ENCODE results near the gene CISD1.

CISD1 gene

DNA sequence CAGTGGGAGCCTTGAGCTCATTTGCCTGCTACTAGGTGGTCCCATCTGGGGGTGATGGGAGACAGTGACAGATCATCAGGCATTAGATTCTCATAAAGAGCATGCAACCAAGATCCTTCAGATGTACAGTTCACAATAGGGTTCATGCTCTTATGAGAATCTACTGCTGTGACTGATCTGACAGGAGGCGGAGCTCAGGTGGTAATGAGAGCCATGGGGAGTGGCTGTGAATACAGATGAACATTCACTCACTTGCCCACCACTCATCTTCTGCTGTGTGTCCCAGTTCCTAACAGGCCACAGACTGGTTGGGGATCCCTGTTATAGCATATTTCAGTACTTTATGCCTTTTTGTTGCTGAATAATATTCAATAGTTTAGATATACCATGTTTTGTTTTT lies 59.3 kb downstream of the CISD1 start:
- Histone ChIP-seq H4K91ac (ENCODE audit: low read depth, low read length) (no peak overlapping the region), H2BK12ac (ENCODE audit: low read length) (no peak overlapping the region), H3K27me3 (ENCODE audit: insufficient read depth, low read length) (no peaks in the 10 kb centered on the region), H3K79me2 (ENCODE audit: control insufficient read depth, insufficient read depth, low read length, poor library complexity) (no peaks in the 10 kb centered on the region), H3K36me3 (ENCODE audit: control insufficient read depth in 1 of 2, insufficient read depth in 2 of 2, low read length in 2 of 2) (no peaks in the 10 kb centered on the region), H2AFZ (ENCODE audit: insufficient read depth, low read length, poor library complexity) (no peak overlapping the region), H3K4ac (ENCODE audit: low read depth, low read length) (no peak overlapping the region), H3K9ac (ENCODE audit: low read length) (no peak overlapping the region), H2BK5ac (ENCODE audit: low read depth, low read length, poor library complexity) (no peak overlapping the region), H3K27ac (ENCODE audit: low read depth, low read length) (no peak overlapping the region), H3K9me3 (ENCODE audit: insufficient read depth, low read depth, low read length) (no peaks in the 10 kb centered on the region), H4K12ac (ENCODE audit: low read depth, low read length) (no peak overlapping the region), H3K79me1 (ENCODE audit: low read length) (no peaks in the 10 kb centered on the region), H3K14ac (ENCODE audit: low read length) (no peak overlapping the region), H2AK5ac (ENCODE audit: low read length) (no peak overlapping the region), H3K23ac (ENCODE audit: low read length) (no peak overlapping the region), H3K4me3 (ENCODE audit: low read depth, low read length) (no peak overlapping the region), H2BK120ac (ENCODE audit: insufficient read depth, low read length, poor library complexity) (no peak overlapping the region), H3K4me1 (ENCODE audit: control insufficient read depth in 1 of 2, insufficient read depth in 2 of 2, low read length in 2 of 2) (no peaks in the 10 kb centered on the region), H3K18ac (ENCODE audit: low read length) (no peak overlapping the region), H3K4me2 (ENCODE audit: low read length) (no peak overlapping the region), H4K8ac (ENCODE audit: low read depth, low read length) (no peak overlapping the region)
- no CpG with 5 or more reads among the region's 1 CpG for WGBS (ENCODE audit: extremely low coverage, insufficient coverage, insufficient read length)
- no peak for DNase-seq

DNA sequence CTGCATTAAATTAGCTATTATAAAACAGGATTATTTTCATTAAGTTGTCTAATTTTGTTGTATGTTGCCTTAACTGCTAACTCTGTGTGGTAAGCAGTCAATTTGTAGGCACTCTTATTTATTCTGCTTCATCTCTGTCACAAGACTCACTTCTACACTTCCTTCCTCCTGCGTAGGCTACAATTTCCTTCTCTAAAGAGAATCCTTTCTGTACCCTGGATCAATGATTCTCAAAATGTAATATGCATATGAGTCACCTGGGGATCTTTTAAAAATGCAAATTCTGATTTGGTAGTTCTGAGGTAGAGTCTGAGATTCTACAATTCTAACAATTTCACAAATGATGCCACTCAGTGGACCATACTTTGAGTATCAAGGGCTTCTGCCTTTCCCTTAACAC lies 61.5 kb downstream of the CISD1 start:
- no CpG with 5 or more reads among the region's 1 CpG for WGBS (ENCODE audit: extremely low coverage, insufficient coverage, insufficient read length)
- peaks cover 6% of the 10 kb centered on the region for H3K79me1 ChIP-seq (ENCODE audit: low read length)
- no peak overlapping the region for H4K91ac ChIP-seq (ENCODE audit: low read depth, low read length)
- H3K79me2 ChIP-seq (ENCODE audit: control insufficient read depth, insufficient read depth, low read length, poor library complexity): peaks cover 6% of the 10 kb centered on the region
- no peak overlapping the region for H3K23ac ChIP-seq (ENCODE audit: low read length)
- no peak overlapping the region for H4K8ac ChIP-seq (ENCODE audit: low read depth, low read length)
- DNase-seq: no peak
- H3K4me3 ChIP-seq (ENCODE audit: low read depth, low read length): no peak overlapping the region
- no peak overlapping the region for H3K14ac ChIP-seq (ENCODE audit: low read length)
- H4K12ac ChIP-seq (ENCODE audit: low read depth, low read length): no peak overlapping the region
- no peak overlapping the region for H2AFZ ChIP-seq (ENCODE audit: insufficient read depth, low read length, poor library complexity)
- H3K27ac ChIP-seq (ENCODE audit: low read depth, low read length): no peak overlapping the region
- no peak overlapping the region for H3K4me2 ChIP-seq (ENCODE audit: low read length)
- H3K9ac ChIP-seq (ENCODE audit: low read length): no peak overlapping the region
- H3K4ac ChIP-seq (ENCODE audit: low read depth, low read length): no peak overlapping the region
- H3K18ac ChIP-seq (ENCODE audit: low read length): no peak overlapping the region
- no peaks in the 10 kb centered on the region for H3K36me3 ChIP-seq (ENCODE audit: control insufficient read depth in 1 of 2, insufficient read depth in 2 of 2, low read length in 2 of 2)
- H2BK5ac ChIP-seq (ENCODE audit: low read depth, low read length, poor library complexity): no peak overlapping the region
- no peak overlapping the region for H2AK5ac ChIP-seq (ENCODE audit: low read length)
- H3K4me1 ChIP-seq (ENCODE audit: control insufficient read depth in 1 of 2, insufficient read depth in 2 of 2, low read length in 2 of 2): no peaks in the 10 kb centered on the region
- H3K9me3 ChIP-seq (ENCODE audit: insufficient read depth, low read depth, low read length): no peaks in the 10 kb centered on the region
- H2BK120ac ChIP-seq (ENCODE audit: insufficient read depth, low read length, poor library complexity): no peak overlapping the region
- H2BK12ac ChIP-seq (ENCODE audit: low read length): no peak overlapping the region
- H3K27me3 ChIP-seq (ENCODE audit: insufficient read depth, low read length): no peaks in the 10 kb centered on the region

DNA sequence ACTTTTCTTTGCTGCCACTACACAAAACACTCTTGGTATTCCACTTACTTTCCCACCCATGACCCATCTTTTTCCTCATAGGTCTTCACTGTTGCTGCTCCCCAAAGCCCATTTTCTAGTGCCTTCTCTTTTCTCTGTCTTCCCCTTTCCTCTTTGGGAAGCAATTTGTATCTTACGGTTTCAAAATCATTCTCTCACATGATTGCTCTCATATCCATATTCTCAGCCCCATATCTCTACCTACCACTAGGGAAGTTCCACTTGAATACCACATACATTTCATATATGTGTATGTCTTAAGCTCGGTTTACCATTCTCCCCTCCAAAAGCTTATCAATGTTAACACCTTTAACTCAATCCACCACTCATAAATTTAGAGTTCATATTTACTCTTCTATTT lies 62.7 kb downstream of the CISD1 start:
- H3K9ac ChIP-seq (ENCODE audit: low read length): no peak overlapping the region
- H4K12ac ChIP-seq (ENCODE audit: low read depth, low read length): no peak overlapping the region
- no peak overlapping the region for H2AK5ac ChIP-seq (ENCODE audit: low read length)
- WGBS (ENCODE audit: extremely low coverage, insufficient coverage, insufficient read length): no CpG with 5 or more reads among the region's 2 CpGs
- H2BK5ac ChIP-seq (ENCODE audit: low read depth, low read length, poor library complexity): no peak overlapping the region
- no peak overlapping the region for H4K91ac ChIP-seq (ENCODE audit: low read depth, low read length)
- DNase-seq: peak in 1 of 2 donors; percentile 6
- no peak overlapping the region for H3K4ac ChIP-seq (ENCODE audit: low read depth, low read length)
- no peak overlapping the region for H2AFZ ChIP-seq (ENCODE audit: insufficient read depth, low read length, poor library complexity)
- H3K27ac ChIP-seq (ENCODE audit: low read depth, low read length): no peak overlapping the region
- H2BK120ac ChIP-seq (ENCODE audit: insufficient read depth, low read length, poor library complexity): no peak overlapping the region
- H3K4me3 ChIP-seq (ENCODE audit: low read depth, low read length): no peak overlapping the region
- peaks cover 6% of the 10 kb centered on the region for H3K79me1 ChIP-seq (ENCODE audit: low read length)
- H3K36me3 ChIP-seq (ENCODE audit: control insufficient read depth in 1 of 2, insufficient read depth in 2 of 2, low read length in 2 of 2): no peaks in the 10 kb centered on the region
- no peak overlapping the region for H2BK12ac ChIP-seq (ENCODE audit: low read length)
- H3K4me1 ChIP-seq (ENCODE audit: control insufficient read depth in 1 of 2, insufficient read depth in 2 of 2, low read length in 2 of 2): no peaks in the 10 kb centered on the region
- no peak overlapping the region for H3K4me2 ChIP-seq (ENCODE audit: low read length)
- no peak overlapping the region for H3K23ac ChIP-seq (ENCODE audit: low read length)
- H3K79me2 ChIP-seq (ENCODE audit: control insufficient read depth, insufficient read depth, low read length, poor library complexity): peaks cover 6% of the 10 kb centered on the region
- H3K18ac ChIP-seq (ENCODE audit: low read length): no peak overlapping the region
- no peaks in the 10 kb centered on the region for H3K9me3 ChIP-seq (ENCODE audit: insufficient read depth, low read depth, low read length)
- no peak overlapping the region for H3K14ac ChIP-seq (ENCODE audit: low read length)
- H3K27me3 ChIP-seq (ENCODE audit: insufficient read depth, low read length): no peaks in the 10 kb centered on the region
- no peak overlapping the region for H4K8ac ChIP-seq (ENCODE audit: low read depth, low read length)

DNA sequence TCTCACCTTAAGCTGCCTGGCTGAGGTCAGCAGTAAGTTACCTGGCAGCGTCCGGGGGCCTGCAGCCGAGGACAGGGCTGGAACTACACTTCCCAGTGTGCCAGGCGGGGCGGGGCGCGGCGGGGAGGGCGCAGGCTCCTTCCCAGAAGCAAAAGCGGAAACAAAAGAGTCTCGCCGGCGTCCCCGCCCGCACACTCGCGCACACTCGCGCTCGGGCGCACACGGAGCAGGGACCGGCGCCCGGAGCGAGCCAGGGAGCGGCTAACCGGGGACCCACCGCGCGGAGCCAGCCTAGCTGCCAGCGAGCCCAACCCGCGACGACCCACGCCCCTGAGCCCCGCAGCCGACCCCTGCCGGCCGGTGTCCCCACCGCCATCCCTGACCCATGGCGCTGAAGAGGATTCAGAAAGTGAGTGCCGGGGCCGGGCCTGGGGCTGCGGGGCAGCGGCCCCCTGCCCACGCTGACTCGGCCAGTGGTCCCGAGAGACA lies 65.9 kb downstream of the CISD1 start, which contains the start of gene UBE2D1:
Gene UBE2D1, plus strand, starts transcription at position 190 of the 489 bp plus-strand sequence. Its CDS starts 196 bp downstream, at position 386.
- Histone ChIP-seq H3K79me1 (ENCODE audit: low read length) (peaks cover 6% of the 10 kb centered on the region), H2AFZ (ENCODE audit: insufficient read depth, low read length, poor library complexity) (peak within 1 kb of the TSS; percentile 92), H3K4me2 (ENCODE audit: low read length) (peak within 1 kb of the TSS; percentile 99), H2BK12ac (ENCODE audit: low read length) (peak within 1 kb of the TSS; percentile 24), H3K79me2 (ENCODE audit: control insufficient read depth, insufficient read depth, low read length, poor library complexity) (peaks cover 6% of the 10 kb centered on the region), H3K27me3 (ENCODE audit: insufficient read depth, low read length) (no peaks in the 10 kb centered on the region), H2AK5ac (ENCODE audit: low read length) (no peak within 1 kb of the TSS), H3K9me3 (ENCODE audit: insufficient read depth, low read depth, low read length) (no peaks in the 10 kb centered on the region), H4K12ac (ENCODE audit: low read depth, low read length) (peak within 1 kb of the TSS; percentile 89), H3K14ac (ENCODE audit: low read length) (peak within 1 kb of the TSS; percentile 89), H2BK5ac (ENCODE audit: low read depth, low read length, poor library complexity) (peak within 1 kb of the TSS; percentile 69), H4K8ac (ENCODE audit: low read depth, low read length) (peak within 1 kb of the TSS; percentile 97), H3K27ac (ENCODE audit: low read depth, low read length) (no peak within 1 kb of the TSS), H3K4me1 (ENCODE audit: control insufficient read depth in 1 of 2, insufficient read depth in 2 of 2, low read length in 2 of 2) (no peaks in the 10 kb centered on the region), H3K9ac (ENCODE audit: low read length) (peak within 1 kb of the TSS; percentile 93), H3K18ac (ENCODE audit: low read length) (peak within 1 kb of the TSS; percentile 88), H3K36me3 (ENCODE audit: control insufficient read depth in 1 of 2, insufficient read depth in 2 of 2, low read length in 2 of 2) (no peaks in the 10 kb centered on the region), H3K4me3 (ENCODE audit: low read depth, low read length) (peak within 1 kb of the TSS; percentile 87), H4K91ac (ENCODE audit: low read depth, low read length) (peak within 1 kb of the TSS; percentile 86), H2BK120ac (ENCODE audit: insufficient read depth, low read length, poor library complexity) (peak within 1 kb of the TSS; percentile 63), H3K4ac (ENCODE audit: low read depth, low read length) (peak within 1 kb of the TSS; percentile 78), H3K23ac (ENCODE audit: low read length) (no peak within 1 kb of the TSS)
- DNase-seq: peak; percentile 84 to 92
- no CpG with 5 or more reads among the region's 49 CpGs for whole genome bisulfite sequencing (ENCODE audit: extremely low coverage, insufficient coverage, insufficient read length)

Data from trophoblast cell (in vitro differentiated cells and primary cell).